GM21447 (cell line): Measurements from ENCODE around the gene PRPF38A.

Experiments
- ATAC-seq: cut with Tn5 transposase; IDR thresholded peaks from one replicate; pipeline ENCODE4 v1.9.1; 2021; ENCODE audit not compliant: unreplicated experiment

PRPF38A gene

DNA sequence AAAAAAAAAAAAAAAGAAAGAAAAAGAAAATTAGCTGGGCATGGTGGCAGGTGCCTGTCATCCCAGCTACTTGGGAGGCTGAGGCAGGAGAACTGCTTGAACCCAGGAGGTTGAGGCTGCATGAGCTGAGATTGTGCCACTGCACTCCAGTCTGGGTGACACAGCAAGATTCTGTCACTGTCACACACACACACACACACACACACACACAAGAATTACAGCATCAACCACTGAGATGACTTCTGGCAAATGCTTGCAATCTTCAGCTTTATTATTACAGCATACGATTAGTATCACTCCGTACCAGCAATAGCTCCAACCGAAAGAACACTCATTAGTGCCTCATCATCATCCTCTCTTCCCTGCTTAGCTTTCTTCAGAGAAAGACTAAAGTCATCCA lies 4.8 kb upstream of the PRPF38A start:
- no peak for ATAC-seq

DNA sequence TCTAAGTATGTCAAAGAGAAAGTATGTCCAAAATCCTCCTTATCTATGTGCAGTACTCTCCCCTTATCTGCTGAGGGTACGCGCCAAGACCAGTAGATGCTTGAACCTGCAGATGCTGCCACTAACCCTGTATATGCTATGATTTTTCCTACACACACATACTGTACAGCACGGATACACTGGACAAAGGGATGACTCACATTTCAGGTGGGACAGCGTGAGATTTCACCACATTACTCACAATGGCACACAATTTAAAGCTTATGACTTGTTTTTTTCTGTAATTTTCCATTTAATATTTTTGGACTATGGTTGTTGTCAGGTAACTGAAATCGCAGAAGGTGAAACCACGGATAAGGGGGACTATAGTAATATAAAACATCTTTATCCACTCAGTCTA lies 4.3 kb upstream of the PRPF38A start:
- ATAC-seq = no peak

DNA sequence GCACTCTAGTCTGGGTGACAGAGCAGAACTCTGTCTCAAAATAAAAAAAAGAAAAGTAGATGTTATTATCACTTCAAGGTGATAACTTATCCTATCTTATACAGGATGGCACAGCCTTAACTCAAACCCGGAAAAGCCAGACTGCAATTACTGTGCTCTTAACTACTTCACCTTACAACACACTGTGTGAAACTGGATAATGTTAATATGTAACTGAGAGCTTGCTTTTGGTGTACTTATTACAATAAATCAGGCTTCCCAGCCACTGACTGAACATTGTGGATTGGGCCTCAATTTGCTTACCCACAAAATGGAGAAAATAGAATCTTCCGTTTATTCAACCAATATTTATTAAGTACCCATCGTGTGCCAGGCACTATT lies 1.6 kb upstream of the PRPF38A start:
- ATAC-seq = no peak

DNA sequence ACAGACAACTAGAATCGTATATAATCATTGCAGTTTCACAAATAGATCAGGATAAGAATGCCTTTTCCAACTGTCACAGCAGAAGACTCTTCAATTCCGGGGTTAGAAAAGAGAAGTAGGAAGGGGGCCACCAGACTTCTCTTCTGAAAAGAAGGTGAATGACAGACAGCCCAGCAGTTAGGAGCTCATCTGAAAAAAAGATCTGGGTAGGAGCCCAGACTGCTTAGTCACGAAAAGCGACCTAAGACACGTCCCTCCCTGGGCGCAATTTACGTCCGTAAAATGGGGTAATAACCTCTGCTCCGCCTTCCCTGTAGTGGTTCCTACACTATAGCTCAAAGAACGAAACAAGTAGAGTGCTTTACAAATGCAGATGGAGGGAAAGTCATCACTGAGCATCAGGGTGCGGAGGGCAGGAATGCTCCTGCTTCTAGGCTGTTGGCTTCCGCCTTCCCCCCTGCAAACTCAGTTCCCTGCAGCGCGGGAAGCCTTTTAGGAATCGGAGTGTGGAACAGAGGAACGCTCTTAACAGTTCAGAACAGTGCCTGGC lies 761 bp upstream of the PRPF38A start:
- ATAC-seq = peak; percentile 42

DNA sequence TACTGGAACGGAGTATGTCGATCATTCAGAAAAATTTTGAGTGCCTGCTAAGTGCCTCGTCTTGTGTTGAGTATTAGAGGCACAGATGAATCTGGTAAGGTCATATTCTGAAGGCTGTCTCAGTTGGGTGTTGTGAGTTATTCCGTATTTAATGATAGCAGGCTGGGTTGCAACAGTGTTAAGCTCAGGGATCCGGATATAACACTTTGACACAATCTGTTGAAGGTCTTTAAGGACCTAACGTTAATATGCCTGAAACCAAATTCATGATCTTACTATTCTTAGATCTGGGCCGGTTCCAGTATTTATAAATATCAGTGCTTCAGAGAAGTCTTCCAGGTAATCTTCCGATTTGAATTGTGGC lies 555 bp downstream of the PRPF38A start:
- ATAC-seq = no peak

DNA sequence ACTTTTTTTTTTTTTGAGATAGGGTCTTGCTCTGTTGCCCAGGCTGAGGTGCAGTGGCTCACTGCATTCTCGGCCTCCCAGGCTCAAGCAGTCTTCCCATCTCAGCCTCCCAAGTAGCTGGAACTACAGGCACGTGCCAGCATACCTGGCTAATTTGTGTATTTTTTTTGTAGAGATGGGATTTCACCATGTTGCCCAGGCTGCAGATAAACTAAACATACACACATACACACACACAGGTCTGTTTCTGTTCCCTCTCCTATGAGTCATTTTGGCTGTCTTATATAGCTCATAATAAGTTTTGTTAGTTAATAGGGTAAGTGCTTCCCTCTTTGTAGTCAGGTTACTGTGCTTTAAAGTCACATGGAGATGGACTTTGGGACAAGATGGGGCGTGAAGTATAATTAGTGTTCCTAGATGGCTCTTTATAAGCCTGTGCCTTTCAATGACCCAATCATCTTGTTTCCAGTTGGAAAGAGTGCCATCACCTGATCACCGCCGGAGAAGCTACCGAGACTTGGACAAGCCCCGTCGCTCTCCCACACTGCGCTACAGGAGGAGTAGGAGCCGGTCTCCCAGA lies 9.1 kb downstream of the PRPF38A start:
- ATAC-seq = no peak

DNA sequence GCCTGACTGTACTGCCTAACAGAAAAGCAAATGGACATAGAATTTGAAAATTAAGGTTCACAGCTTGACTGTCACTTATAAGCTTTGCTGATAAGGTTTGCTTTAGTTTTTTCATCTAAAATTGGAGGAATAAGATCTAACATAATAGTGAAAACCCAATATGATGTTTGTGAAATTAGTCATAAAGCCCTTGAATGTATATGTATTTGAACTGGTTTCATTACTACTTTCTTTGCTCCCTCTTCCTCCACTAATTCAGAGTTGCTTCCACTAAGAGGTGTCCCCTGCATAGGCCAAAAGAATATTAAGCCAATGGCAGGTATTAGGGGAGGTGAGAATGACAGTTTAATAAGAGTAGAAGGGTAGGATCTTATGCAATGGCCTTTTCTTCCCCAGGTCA lies 10.5 kb downstream of the PRPF38A start:
- ATAC-seq = no peak

DNA sequence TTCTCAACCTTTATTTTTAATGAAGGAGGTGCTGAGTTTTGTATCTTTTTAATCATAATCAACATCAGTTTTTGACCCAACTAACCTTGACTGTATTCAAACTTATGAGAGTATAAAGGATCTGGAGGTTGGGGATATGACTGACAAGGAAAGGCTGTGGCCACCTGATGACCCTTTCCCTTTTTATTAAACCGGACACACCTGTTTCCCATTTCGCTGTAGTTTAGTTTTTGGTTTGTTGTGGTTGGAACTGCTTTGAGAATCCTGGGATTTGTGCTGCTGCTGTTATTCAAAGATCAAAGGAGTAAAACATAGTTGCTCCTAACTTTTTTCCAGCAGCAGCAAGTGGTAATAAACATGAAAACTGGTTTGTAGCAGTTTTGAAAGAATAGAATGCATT lies 12.4 kb downstream of the PRPF38A start:
- ATAC-seq = no peak

DNA sequence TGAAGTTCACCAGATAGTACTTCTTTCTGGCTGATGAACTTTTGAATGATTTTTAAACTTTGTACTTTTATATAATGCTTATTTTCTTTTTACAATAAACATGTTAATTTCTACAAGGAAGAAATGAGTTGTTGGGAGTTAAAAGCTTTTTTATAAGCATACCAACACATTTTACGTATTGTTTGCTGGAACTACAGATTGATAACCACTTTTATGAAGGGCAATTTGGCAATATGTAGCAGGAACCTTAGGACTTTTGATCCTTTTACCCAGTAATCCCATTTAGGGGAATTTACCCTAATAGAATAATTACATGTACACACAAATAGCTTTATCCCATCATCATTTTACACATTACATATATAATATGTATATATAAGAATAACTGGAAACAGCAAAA lies 16.3 kb downstream of the PRPF38A start:
- ATAC-seq = no peak

DNA sequence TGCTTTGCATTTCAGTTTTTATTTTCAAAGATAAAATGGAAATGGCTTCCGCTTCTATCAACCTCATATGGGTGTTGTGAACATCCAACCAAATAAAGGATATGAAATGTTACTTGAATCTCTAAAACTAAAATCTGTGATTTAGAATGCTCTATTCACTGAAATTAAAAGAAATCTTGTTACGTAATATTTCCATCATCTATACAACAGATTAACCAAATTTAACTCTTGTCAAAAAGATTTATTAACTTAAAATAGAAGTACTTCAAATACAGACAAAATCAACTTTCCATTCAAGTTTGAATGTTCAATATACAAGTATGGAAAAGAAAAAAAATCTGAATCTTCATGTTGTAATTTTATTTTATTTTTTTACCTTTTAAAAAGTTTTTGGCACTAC lies 18.7 kb downstream of the PRPF38A start:
- no peak for ATAC-seq

DNA sequence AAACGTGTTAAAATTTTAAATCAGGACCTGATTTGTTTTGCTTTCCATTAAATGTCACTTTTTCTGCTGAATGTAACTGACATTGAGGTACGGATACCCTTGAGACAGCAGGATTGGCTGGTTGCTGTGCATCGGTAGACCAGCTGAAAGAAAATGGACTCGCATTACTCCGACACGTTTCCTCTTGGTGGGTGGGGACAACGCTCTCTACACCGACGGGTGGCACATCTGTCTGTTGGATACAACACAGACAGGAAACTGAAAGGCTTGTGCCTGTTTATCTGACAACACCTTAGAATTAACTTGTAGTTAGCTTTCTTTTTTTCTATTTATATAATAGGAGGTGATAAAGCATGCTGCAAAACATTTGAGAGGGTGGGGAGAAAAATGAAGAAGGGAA lies 19.4 kb downstream of the PRPF38A start:
- no peak for ATAC-seq

DNA sequence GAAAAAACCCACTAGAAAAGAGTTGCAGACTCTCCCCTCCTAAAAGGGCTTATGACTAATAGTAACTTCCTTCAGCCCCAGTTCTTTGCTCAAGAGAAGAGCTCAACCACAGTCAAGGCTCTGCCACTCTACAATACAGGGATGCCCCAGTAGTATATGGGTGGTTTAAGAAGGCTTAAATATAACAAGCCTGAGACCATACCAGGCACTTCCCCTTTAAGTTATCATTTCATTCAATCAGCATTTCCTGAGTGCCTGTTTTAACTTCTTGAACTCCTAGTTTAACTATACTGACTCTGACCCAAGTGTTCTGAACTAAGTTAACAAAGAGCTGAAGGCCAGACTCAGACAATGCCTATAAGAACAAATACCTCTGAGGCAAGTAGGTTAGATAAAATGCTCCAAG lies 19.8 kb downstream of the PRPF38A start:
- no peak for ATAC-seq

DNA sequence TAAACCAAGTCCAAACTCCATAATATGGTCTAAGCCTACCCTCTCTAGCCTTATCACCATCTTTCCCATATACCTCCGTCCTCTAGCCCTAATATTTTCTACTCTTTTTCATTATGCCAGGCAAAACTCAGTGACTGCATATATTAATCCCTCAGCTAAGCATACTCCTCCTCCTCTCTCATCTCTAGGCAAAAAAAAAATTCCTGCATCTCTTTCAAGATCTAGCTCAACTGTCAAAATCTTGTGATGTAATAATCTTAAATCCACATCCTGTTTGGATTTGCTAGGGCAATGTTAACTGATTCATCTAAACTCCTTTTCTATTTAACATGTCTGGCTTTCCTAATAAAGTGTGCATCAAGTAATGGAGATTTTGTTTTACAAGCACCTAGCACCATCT lies 20.4 kb downstream of the PRPF38A start:
- no peak for ATAC-seq

DNA sequence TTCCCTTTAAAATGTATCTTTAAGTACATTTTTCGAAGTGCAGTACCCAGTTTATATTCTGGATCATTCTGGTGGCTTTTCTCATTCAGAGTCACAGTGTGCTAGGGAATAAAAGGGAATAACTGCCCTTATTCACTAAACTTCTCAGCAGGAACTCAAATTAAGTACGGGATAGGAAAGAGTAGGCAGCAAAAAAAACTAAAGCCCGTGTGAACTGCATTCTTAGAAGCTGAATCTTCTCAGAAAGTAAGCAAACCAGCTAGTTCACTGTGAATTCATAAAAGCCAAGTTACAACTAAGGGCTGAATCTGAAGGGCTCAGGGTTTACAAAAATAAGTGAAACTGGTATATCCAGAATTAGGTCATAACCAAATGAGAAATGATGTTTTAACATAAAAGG lies 22.0 kb downstream of the PRPF38A start:
- ATAC-seq = no peak

DNA sequence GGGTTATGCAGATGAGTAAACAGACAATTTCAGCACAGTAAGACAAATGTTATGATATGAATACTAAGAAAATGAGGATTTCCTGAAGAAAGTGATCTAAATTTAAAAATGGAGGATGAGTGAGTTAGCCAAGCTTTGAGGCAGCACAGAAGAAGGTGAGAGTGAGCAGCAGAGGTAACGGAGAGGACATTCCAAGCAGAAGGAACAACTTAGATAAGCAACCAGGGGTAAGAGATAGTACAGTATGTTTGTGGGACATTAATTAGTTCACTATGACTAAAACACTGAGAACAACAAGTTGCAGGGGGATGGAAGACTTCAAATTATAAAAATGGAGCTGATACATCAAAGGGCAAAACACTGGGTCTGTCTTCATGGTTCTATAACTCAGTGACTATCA lies 22.8 kb downstream of the PRPF38A start:
- no peak for ATAC-seq

DNA sequence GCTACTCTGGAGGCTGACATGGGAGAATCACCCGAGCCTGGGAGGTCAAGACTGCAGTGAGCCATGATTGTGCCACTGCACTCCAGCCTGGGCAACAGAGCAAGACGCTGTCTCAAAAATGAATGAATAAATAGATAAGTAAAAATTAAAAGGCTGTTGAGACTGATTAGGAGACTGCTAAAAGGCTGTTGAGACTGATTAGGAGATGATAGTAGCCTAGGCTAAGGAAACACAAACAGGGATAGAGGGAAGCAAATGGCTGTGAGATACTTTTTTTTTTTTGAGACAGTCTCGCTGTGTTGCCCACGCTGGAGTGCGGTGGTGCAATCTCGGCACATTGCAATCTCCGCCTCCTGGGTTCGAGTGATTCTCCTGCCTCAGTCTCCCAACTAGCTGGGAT lies 28.4 kb downstream of the PRPF38A start:
- ATAC-seq = no peak

DNA sequence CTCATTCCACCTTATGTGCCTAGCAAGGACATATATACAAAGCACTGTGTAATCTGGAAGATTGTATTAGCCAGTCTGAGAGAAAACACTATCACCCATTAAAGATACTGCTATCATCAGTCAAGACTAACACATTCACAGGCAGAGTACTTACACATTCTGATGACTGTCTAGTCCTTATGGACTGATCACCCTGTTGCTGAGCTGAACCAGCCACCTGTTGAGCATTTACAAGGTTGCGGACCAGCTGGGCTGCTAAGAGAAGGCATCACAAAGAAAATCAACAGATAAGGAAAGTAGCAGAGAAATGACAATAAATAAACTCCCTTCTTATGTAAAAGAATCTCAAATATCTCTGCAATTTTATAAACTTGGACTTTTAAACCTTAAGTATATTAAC lies 30.8 kb downstream of the PRPF38A start:
- no peak for ATAC-seq

DNA sequence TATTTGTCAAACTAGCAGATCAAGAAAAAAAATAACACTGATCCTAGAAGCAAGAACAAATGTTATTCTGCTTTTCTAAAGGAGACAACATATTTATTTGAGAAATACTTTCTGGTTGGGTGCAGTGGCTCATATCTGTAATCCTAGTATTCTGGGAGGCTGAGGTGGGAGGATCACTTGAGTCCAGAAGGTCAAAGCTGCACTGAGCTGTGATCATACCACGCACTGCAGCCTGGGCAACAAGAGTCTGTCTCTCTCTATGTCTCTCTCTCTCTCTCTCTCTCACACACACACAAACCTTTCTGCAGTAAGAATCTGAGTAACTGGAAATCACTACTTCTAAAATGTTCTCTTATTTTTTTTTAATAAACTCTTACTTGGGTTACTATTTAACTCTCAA lies 31.2 kb downstream of the PRPF38A start:
- ATAC-seq = no peak

DNA sequence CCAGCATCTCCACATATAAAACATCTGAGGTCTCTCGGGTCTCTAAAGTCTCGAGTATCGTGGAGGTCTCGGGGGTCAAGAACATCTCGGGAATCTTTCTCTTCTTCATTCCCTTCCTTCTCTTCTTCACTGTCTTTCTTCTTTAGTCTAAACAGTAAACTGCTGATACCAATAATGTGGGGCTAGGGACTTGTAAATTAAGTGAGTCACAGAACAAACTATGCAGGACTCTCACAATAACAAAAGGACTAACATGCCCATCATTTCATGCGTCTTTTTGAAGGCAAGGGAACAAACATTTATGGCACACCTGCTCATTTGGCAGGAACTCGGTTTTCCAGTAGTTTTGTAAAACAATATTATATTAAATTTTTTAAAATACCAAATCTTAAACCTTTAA lies 32.4 kb downstream of the PRPF38A start:
- no peak for ATAC-seq

DNA sequence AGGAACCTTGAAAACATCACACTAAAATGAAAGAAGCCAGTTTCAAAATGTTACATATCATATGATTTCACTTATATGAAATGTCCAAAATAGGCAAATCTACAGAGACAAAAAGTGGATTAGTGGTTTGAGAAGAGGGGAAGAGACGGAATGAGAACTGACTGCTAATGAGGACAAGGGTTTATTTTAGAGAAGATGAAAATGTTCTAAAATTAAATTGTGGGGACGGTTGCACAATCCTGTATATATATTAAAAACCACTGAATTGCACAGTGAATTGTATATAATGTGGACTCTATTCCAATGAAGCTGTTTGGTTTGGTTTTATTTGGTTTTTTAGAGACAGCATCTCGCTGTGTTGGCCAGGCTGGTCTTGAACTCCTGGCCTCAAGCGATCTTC lies 35.6 kb downstream of the PRPF38A start:
- ATAC-seq = no peak

DNA sequence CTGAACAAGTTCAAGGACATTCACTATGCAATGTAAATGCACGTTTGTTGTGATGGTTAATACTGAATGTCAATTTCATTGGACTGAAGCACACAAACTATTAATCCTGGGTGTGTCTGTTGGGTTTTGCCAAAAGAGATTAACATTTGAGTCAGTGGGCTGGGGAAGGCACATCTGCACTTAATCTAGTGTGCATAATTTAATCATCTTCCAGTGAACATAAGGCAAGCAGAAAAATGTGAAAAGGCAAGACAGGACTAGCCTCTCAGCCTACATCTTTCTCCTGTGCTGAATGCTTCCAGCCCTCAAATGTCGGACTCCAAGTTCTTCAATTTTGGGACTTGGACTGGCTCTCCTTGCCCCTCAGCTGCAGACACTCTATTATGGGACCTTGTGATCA lies 40.1 kb downstream of the PRPF38A start:
- ATAC-seq = no peak

DNA sequence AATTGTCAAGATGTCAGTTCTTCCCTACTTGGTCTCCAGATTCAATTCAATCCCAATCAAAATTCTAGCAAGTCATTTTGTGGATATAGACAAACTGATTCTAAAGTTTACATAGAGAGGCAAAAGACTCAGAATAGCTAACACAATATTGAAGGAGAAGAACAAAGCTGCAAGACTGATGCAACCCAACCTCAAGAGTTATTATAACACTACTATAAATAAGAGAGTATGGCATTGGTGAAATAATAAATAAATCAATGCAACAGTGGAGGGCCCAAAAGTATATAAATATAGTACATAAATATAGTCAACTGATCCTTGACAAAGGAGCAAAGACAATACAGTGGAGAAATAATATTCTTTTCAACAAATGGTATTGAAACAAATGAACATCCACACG lies 49.7 kb downstream of the PRPF38A start:
- ATAC-seq = no peak

DNA sequence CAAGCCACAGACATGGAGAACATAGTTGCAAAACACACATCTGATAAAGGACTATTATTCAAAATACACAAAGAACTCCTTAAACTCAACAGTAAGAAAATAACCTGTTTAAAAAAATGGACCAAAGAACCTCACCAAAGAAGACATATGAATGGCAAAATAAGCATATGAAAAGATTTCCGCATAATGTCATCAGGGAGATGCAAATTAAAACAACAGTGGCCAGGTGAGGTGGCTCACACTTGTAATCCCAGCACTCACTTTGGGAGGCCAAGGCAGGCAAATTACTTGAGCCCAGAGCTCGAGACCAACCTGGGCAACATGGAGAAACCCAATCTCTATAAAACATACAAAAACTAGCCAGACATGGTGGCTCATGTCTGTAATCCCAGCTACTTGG lies 50.4 kb downstream of the PRPF38A start:
- ATAC-seq = no peak

DNA sequence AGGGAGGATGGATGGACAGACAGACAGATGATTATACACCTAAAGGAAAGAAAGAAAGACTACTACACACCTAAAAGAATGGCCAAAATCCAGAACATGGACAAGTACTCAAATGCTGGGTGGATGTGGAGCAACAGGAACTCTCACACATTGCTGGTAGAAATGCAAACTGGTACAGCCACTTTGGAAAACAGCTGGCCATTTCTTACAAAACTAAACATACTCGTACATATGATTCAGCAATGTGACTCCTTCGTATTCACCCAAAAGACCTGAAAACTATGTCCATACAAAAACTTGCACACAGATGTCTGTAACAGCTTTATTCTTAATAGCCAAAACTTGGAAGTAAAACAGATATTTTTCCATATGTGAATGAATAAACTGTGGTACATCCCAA lies 51.3 kb downstream of the PRPF38A start:
- ATAC-seq = no peak
